ENCODE measurements around the gene ESYT3. TPM values are rescaled to one million over a fixed set of nuclear protein-coding genes. Genes with fewer than 3 reads are reported as not detected.
A peak's percentile ranks its signal among the peaks of the same experiment; 100 is the strongest.
"Not testable (repeated sequence)": the region's sequence is repeated elsewhere in the genome, so short reads cannot be mapped to it uniquely, and the experiment has no call there.

Gene ESYT3
- total RNA-seq, 1 donor: 0.54 TPM

DNA sequence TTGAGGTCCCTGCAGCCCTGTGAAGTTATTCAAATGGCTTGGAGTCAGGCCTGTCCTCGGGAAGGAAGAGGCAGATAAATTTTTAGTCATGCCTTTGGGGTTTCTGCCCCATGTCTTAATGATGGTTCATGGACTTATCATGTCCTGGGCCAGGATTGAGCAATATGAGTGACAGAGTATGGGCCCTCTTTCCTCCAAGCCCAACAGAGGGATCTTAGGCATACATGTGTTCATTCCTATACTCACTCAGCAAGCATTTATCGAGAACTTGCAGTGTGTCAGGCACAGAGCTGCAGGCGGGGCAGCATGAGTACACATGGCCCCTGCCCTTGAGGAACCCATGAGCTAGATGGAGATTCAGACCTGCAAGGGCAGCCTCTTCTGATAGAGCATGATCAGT lies 6.2 kb downstream of the ESYT3 start:
- DNase-seq (ENCODE audit: low read depth in 2 of 3, low spot score in 2 of 3): no peak

- DNase-seq (ENCODE audit: low read depth in 2 of 3, low spot score in 2 of 3): no peak
Observed at GRCh38 chr3:138441256-138441655, 6.8 kb downstream of the ESYT3 start.

DNA sequence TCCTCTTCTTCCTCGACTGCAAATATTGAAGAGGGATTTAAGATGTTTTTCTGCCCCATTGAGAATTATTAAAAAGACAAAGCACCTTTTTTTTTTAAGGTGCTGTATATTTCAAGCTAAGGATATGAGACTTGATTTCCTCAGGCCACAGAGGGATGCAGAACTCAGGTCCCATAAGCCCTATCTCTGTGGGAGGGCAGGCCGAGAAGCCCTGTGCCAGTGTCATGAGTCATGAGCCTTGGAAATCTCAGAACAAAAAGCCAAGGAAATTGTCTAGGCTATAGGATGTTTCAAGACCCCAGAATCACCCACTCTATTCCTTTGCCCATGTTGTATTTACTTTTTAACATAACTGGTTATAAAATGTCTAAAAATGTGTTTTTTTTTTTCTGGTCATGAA lies 7.3 kb downstream of the ESYT3 start:
- DNase-seq (ENCODE audit: low read depth in 2 of 3, low spot score in 2 of 3): no peak

DNA sequence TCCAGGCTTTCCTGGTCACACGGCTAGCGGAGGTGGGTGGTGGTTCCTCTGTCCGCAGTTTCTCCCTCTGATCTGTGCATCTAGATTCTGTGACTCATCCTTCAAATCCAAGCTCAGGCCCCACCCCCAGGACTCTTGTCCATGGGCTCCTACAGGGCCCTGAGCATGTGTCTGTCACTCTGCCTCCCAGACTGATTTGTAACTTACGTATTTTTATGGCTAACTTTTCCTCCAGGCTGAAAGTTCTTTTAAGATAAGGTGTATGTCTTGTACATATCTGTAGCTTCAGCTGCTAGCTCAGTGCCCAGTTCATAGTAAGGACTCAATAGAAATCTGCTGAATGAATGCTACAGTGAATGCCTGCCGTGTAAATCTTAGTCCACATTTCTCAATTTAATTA lies 8.0 kb downstream of the ESYT3 start:
- no peak for DNase-seq (ENCODE audit: low read depth in 2 of 3, low spot score in 2 of 3)

DNA sequence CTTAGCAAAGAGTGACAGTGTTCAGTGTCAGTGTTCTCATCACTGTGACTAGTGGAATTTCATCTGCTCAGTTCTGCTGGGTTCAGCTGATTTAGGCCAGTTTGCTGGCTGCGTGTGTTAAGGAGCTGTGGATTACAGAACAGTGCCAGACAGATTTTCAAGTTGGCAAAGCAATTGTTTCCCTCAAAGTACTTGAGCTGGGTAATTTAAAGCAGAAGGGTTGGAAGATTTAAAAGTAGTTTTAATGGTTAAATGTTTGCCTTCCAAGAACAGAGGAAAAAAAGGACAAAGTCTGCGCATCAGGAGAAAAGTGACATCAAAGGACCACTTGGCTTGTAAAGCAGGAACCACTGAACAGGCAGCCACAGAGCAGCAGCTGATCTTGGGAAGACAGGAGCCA lies 8.7 kb downstream of the ESYT3 start:
- no peak for DNase-seq (ENCODE audit: low read depth in 2 of 3, low spot score in 2 of 3)

GRCh38 chr3:138443521-138444503 lies 9.4 kb downstream of the ESYT3 start:
- no peak for DNase-seq (ENCODE audit: low read depth in 2 of 3, low spot score in 2 of 3)

- peak in 1 of 3 donors; percentile 28 for DNase-seq (ENCODE audit: low read depth in 2 of 3, low spot score in 2 of 3)
Observed at GRCh38 chr3:138445236-138445635, 10.8 kb downstream of the ESYT3 start.

- no peak for DNase-seq (ENCODE audit: low read depth in 2 of 3, low spot score in 2 of 3)
Observed at GRCh38 chr3:138445654-138446053, 11.2 kb downstream of the ESYT3 start.

- no peak for DNase-seq (ENCODE audit: low read depth in 2 of 3, low spot score in 2 of 3)
Observed at GRCh38 chr3:138448631-138449030, 14.2 kb downstream of the ESYT3 start.

GRCh38 chr3:138449490-138449889 lies 15.1 kb downstream of the ESYT3 start:
- DNase-seq (ENCODE audit: low read depth in 2 of 3, low spot score in 2 of 3): no peak

DNA sequence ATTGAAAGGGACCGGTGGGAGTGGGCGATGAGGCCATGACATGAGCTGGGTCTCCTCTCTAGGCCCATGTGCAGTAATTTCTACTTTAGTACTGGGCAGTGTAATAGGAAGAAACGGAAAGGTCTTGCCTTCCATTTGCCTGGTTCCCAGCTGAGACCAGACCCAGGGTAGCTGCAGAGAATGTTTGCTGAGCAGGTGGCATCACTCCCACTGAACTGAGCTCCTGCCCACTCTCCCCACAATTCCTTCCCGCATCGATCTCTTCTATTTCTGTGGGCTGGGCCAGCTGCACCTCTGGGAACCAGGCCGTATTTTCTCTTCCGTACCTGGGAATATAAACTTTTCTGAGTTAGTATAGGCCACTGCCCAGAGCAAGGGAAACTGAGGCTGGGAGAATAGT lies 15.8 kb downstream of the ESYT3 start:
- DNase-seq (ENCODE audit: low read depth in 2 of 3, low spot score in 2 of 3): no peak

DNA sequence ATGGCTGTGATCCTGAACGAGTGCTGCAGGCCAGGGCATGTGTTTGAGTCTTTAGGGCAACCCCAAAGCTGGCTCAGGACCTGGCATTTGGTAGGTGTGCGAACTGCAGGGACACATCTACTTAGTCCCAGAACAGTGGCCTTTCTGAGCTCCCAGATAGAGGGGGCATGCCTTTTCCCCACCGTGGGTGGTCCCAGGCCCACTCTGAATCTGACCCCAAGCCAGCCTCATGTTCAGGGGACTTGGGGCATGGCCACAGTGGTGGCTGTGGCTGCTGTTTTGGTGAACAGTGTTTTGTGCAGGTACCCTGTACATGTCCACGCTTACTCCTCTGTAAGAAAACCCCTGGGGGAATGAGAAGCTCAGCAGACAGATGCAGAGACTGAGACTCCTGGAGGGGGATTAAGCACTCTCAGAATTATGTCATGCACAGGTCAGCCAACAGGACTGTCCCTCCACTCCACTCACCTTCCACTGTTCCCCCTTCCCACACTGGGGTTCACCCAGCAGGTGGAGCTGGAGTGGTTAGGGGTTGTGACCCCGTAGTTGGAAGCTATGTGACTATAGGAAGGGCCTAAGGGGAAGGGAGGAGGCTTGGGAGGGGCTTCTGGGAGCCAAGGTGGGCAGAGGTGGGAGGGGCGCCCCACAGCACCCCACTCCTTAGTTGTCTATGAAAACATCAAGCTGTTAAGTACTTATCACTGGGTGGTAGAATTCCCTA lies 16.4 kb downstream of the ESYT3 start:
- DNase-seq (ENCODE audit: low read depth in 2 of 3, low spot score in 2 of 3): no peak

DNA sequence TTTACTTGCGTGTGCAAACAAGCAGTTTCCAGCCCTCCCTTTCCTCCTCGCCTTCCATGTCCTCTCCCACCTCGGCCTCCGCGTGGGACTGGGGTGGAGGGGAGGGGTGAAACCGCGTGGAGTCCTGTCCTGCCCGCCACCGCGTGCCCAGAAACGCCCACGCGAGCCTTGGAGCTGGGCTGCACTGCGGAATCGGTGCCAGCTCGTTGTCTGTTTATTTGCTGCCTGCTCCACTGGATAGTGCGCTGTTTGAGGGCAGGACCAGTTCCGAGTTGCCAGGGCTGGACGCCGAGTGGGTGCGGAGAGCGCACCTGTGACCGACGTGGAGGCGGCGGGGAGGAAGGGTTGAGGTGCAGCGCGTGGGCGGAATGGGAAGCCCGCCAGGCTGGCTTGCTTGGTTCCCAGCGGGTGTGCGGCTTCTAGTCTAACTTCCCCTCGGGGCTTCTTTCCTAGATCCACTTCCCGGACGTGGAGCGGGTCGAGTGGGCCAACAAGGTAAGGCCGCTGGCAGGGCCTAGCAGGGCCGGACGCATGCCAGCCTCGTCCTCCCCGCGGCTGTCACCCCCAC lies 17.3 kb downstream of the ESYT3 start:
- DNase-seq (ENCODE audit: low read depth in 2 of 3, low spot score in 2 of 3): no peak

GRCh38 chr3:138452436-138452835 lies 18.0 kb downstream of the ESYT3 start:
- no peak for DNase-seq (ENCODE audit: low read depth in 2 of 3, low spot score in 2 of 3)

DNA sequence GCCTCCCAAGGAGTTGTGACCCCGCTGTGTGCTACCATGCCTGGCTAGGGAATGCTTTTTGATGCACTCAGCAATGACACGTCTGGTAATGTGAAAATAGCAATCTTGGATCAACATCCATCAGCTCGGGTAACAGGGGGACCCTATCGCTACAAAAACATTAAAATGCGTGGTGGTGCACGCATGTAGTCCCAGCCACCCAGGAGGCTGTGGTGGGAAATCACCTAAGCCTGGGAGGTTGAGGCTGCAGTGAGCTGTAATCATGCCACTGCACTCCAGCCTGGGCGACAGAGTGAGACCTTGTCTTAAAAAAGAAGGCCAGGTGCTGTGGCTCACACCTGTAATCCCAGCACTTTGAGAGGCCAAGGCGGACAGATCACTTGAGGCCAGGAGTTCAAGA lies 19.5 kb downstream of the ESYT3 start:
- not testable (repeated sequence) for DNase-seq (ENCODE audit: low read depth in 2 of 3, low spot score in 2 of 3)

GRCh38 chr3:138455801-138456716 lies 21.6 kb downstream of the ESYT3 start:
- DNase-seq (ENCODE audit: low read depth in 2 of 3, low spot score in 2 of 3): no peak

DNA sequence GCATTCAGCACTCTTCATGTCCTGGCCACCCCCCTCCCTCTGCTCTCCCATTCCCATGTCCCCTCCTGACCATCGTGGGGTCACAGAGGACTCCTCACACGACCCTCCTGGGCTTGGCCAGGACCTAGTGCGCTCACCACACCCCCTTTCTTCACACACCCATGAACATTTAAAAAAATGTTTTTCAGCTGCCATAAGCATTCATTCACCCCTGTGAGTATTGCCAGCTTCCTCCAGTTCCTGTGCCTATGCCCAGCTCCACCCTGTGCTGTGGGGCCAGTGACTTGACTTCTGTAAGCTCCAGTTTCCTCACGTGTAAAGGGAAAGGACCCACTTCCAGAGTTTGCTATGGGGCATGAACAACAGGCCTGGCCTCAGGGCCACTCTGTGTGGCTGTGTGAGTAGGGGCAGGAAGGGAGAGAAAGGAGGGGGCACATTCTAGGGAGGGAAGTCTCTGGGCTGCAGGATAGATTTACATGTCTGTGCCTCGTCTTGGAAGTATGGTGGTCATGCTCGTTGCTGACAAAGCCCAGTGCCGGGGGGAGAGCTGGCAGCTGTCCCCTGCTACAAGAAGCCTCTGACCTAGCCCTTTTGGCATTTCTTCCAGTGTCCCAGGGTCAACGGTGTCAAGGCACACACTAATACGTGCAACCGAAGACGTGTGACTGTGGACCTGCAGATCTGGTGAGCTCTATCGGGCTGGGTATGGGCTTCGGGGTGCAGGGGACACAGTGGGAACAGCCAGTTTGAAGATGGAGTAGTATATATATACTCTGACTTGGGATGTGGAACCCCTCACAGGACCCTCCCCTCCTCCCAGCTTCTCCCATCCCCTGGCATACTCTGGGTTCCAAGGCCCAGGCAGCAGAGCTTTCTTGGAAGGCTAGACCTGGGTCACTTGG lies 22.8 kb downstream of the ESYT3 start:
- DNase-seq (ENCODE audit: low read depth in 2 of 3, low spot score in 2 of 3): no peak

DNA sequence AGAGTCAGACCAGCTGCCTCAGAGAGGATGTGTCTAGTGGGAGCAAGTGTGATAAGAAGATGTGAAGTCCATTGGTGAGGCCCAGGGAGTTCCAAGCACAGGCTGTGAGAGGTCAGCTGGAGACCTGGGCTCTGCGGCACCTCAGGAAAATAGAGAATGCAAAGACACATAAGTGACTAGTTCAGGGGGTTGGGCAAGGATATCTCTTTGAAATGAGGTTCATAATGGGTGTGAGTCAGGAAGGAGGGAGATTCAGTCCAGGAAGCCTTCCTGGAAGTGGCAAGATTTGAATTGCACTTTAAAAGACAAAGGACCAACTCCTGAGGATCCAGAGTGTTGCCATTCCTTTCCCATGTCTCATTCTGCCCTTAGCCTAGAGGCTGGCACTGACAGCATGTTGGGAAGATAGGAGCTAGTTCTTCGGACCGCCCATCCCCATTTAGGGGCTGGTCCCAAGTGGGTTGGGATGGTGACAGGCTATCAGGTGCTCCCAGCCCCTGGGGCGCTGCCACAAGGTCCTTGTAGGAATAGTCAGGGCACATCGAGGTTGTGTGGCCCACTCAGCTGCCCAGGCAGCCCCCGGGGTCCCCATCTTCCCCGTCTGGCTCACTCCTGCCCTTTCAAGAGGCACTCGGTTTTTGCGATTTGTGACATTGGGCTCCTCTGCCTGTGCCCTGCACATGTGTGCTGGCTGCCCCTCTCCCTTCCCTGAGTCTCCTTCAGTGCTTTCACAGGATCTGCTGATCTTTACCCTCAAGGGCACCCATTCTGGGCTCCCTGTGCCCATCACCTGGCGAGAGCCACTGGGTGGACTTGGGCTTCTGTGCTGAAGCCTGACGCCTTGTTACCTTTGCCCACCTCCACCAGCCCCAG lies 23.7 kb downstream of the ESYT3 start:
- no peak for DNase-seq (ENCODE audit: low read depth in 2 of 3, low spot score in 2 of 3)
